Body of pancreas (tissue), 4 donors: ENCODE measurements around the gene TGFBRAP1. TPM values are rescaled to one million over a fixed set of nuclear protein-coding genes. Genes with fewer than 3 reads are reported as not detected.

Source experiments
- ATAC-seq: fragments of 150-250 bp; one replicate; pipeline ENCODE4 v1.9.1; 2016
- DNase-seq, 4 donors: peaks; one replicate each; pipeline ENCODE4 v3.0.0-alpha.2; 2019
- H3K27ac ChIP-seq, 4 donors: fragments of 200-600 bp; sonication (generic); 1 replicate in 3 of 4; 2 replicates in 1 of 4; pipeline versions ENCODE4 v1.5.1 to v1.6.1; 2016 to 2019; ENCODE audit warnings: mild to moderate bottlenecking in 1 of 4, mixed read lengths in 1 of 4, moderate library complexity in 1 of 4
- H3K27me3 ChIP-seq, 2 donors: fragments of 200-600 bp; sonication (generic); one replicate each; pipeline ENCODE4 v1.6.0; 2016; ENCODE audit warnings: mild to moderate bottlenecking in 1 of 2
- H3K36me3 ChIP-seq, 2 donors: fragments of 200-600 bp; sonication (generic); replicated peaks in 1 of 2; 2 replicates each; pipeline ENCODE4 v1.5.1; 2016; ENCODE audit warnings: low read depth in 2 of 2; ENCODE audit not compliant: insufficient read depth in 1 of 2
- H3K4me1 ChIP-seq: fragments of 200-600 bp; sonication (generic); one replicate; pipeline ENCODE4 v1.6.0; 2016
- H3K4me3 ChIP-seq, 2 donors: fragments of 200-600 bp; sonication (generic); 1 replicate in 1 of 2; 2 replicates in 1 of 2; pipeline ENCODE4 v1.5.1; 2016 to 2019
- H3K9me3 ChIP-seq, 3 donors: fragments of 200-600 bp; sonication (generic); 1 replicate in 2 of 3; 2 replicates in 1 of 3; pipeline ENCODE4 v1.5.1; 2016
- POLR2A ChIP-seq, 3 donors: fragments of 450-650 bp; IDR thresholded peaks; one replicate each; pipeline ENCODE4 v1.6.1; 2016; ENCODE audit warnings: antibody characterized with exemption in 3 of 3, mild to moderate bottlenecking in 2 of 3
- WGBS, 2 donors: methylation state at CpG; one replicate each; pipeline ENCODE4 v1.1.5; 2017; 5-methylcytosine and 5-hydroxymethylcytosine counted together
- intact Hi-C: fragments of 100-400 bp; cut with DNase I; formaldehyde crosslinking; loops from one replicate; pipeline ENCODE4 v1.15.1; 2023
- total RNA-seq, 2 donors: library from RNA; depleted of rRNA; stranded (reverse); fragments of >200 nt; gene quantifications; one replicate each; pipeline ENCODE4 v1.1.0, GENCODE V29; 2016
- TF ChIP-seq, protein P1 (sequence below), 7 experiments: fragments of 450-650 bp in 4 of 7; fragments of 200-600 bp in 3 of 7; sonication (generic) in 3 of 7; IDR thresholded peaks; one replicate each; pipeline ENCODE4 v1.5.1; 2016 to 2019; ENCODE audit warnings: antibody characterized with exemption in 7 of 7

Gene TGFBRAP1
- total RNA-seq, 2 donors from 2014 or later: 11.2 to 12.9 TPM

DNA sequence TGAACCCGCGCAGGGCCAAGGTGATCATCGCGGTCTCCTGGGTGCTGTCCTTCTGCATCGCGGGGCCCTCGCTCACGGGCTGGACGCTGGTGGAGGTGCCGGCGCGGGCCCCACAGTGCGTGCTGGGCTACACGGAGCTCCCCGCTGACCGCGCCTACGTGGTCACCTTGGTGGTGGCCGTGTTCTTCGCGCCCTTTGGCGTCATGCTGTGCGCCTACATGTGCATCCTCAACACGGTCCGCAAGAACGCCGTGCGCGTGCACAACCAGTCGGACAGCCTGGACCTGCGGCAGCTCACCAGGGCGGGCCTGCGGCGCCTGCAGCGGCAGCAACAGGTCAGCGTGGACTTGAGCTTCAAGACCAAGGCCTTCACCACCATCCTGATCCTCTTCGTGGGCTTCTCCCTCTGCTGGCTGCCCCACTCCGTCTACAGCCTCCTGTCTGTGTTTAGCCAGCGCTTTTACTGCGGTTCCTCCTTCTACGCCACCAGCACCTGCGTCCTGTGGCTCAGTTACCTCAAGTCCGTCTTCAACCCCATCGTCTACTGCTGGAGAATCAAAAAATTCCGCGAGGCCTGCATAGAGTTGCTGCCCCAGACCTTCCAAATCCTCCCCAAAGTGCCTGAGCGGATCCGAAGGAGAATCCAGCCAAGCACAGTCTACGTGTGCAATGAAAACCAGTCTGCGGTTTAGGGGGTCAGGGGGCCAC is 87.1 kb downstream of the TGFBRAP1 start:
- TF ChIP-seq, protein P1, sequence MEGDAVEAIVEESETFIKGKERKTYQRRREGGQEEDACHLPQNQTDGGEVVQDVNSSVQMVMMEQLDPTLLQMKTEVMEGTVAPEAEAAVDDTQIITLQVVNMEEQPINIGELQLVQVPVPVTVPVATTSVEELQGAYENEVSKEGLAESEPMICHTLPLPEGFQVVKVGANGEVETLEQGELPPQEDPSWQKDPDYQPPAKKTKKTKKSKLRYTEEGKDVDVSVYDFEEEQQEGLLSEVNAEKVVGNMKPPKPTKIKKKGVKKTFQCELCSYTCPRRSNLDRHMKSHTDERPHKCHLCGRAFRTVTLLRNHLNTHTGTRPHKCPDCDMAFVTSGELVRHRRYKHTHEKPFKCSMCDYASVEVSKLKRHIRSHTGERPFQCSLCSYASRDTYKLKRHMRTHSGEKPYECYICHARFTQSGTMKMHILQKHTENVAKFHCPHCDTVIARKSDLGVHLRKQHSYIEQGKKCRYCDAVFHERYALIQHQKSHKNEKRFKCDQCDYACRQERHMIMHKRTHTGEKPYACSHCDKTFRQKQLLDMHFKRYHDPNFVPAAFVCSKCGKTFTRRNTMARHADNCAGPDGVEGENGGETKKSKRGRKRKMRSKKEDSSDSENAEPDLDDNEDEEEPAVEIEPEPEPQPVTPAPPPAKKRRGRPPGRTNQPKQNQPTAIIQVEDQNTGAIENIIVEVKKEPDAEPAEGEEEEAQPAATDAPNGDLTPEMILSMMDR (IDR thresholded peaks at IDR 0.05): no peak
- no peak for TF ChIP-seq POLR2A (IDR thresholded peaks at IDR 0.05)
- Histone ChIP-seq H3K4me1 (no peaks in the 10 kb centered on the region), H3K36me3 (no peaks in the 10 kb centered on the region), H3K9me3 (no peaks in the 10 kb centered on the region), H3K4me3 (no peak overlapping the region), H3K27ac (no peak overlapping the region), H3K27me3 (no peaks in the 10 kb centered on the region)
- no peak for ATAC-seq
- intact Hi-C loops: loop anchor here (5.0 kb wide), 1 partner anchor 130 kb away; no protein-coding TSS in a partner anchor
- no peak for DNase-seq
- WGBS, 2 donors: 91 to 92% methylated on average over 30 to 50 of the region's 50 CpGs

DNA sequence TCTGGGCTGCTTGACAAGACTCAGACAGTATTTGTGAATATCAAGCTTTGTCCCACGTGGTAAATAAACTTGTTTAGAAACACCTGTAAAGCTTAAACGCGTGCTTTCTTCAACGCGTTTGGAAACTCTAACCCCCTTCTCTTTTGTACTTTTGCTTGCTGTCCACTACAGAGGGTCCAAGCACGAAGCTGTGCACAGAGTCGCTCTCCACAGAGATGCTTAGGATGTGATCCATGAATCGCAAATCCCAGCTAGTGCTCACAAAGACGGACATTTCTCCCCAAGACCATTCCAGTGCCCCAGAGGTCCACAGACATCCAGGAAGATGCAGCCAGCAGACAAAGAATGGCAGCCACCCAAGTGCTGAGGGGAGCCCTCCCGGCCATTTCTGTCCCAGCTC is 88.1 kb downstream of the TGFBRAP1 start, which contains the start of gene GPR45:
Gene GPR45, plus strand, starts transcription at position 301 of the 400 bp plus-strand sequence. CDS start 116 bp downstream, outside the sequence.
- no peak for DNase-seq
- intact Hi-C loops: loop anchor here (5.0 kb wide), 1 partner anchor 129 kb away; no protein-coding TSS in a partner anchor

DNA sequence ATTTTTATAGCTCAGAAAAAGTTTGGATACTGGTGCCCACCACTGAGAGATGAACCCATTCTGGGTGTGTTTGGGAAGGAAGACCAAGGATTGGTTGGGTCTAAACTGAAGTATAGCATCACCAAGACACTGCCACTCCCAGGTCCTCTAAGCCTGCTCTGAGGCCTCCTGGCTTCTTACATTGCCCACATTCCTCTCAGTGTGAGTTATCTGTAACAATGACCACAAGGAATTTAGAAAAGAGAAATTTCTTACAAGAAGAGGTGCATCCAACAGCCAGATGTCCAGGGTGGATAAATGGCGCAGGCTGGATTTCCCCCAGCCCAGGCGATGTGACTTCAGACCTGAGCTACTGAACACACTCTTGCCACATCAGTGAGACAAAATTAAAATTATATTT is 89.6 kb downstream of the TGFBRAP1 start:
- DNase-seq: no peak
- Histone ChIP-seq H3K9me3 (no peaks in the 10 kb centered on the region), H3K4me1 (no peaks in the 10 kb centered on the region), H3K4me3 (no peak overlapping the region), H3K36me3 (no peaks in the 10 kb centered on the region), H3K27ac (no peak overlapping the region), H3K27me3 (no peaks in the 10 kb centered on the region)
- TF ChIP-seq, protein P1 (IDR thresholded peaks at IDR 0.05): no peak
- TF ChIP-seq POLR2A (IDR thresholded peaks at IDR 0.05): no peak
- no peak for ATAC-seq
- intact Hi-C loops: loop anchor here (5.0 kb wide), 1 partner anchor 128 kb away; no protein-coding TSS in a partner anchor
- 83 to 93% methylated on average over 2 of the region's 2 CpGs for WGBS, 2 donors

More for the DNA sequence above, 88.1 kb downstream of the TGFBRAP1 start, which contains the start of gene GPR45:
- no peaks in the 10 kb centered on the region for H3K27me3 ChIP-seq
- ATAC-seq: no peak
- WGBS, 2 donors: 76 to 77% methylated on average over 9 to 10 of the region's 10 CpGs
- no peak within 1 kb of the TSS for H3K27ac ChIP-seq
- no peaks in the 10 kb centered on the region for H3K9me3 ChIP-seq
- no peaks in the 10 kb centered on the region for H3K4me1 ChIP-seq
- H3K36me3 ChIP-seq: no peaks in the 10 kb centered on the region
- TF ChIP-seq, protein P1 (IDR thresholded peaks at IDR 0.05): no peak
- no peak for TF ChIP-seq POLR2A (IDR thresholded peaks at IDR 0.05)
- H3K4me3 ChIP-seq: no peak within 1 kb of the TSS

DNA sequence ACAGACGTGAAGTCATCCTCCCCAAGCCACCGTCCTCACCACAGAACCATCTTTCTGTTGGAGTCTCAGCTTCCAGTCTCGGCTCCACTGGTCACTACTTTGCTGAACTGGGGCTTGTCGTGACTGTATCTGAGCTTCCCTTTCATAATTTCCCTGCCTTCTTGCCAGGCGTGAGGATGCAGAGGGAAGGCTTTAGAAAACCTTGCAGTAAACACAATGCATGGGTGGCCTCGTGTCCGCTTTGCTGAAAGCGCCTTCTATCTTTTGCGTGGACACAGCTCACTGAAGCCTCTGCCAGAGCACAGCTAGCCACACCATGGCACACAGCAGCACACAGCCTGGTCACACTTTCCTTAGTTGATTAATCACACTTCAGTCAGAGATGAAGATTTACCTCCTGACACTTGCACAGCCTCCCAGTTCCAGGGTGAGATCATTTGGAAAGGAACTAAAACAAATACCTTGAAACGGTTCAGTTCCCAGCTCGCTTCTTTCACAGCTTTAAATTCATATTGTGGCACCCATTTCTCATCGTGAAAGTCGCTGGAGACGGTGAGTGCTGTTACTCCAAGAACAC is 90.8 kb downstream of the TGFBRAP1 start:
- Histone ChIP-seq H3K9me3 (no peaks in the 10 kb centered on the region), H3K36me3 (no peaks in the 10 kb centered on the region), H3K4me1 (no peaks in the 10 kb centered on the region), H3K27ac (no peak overlapping the region), H3K27me3 (no peaks in the 10 kb centered on the region), H3K4me3 (no peak overlapping the region)
- no peak for TF ChIP-seq POLR2A (IDR thresholded peaks at IDR 0.05)
- TF ChIP-seq, protein P1 (IDR thresholded peaks at IDR 0.05): no peak
- no peak for ATAC-seq
- DNase-seq: no peak
- 61 to 69% methylated on average over 14 of the region's 14 CpGs for WGBS, 2 donors
- intact Hi-C loops: no loop called here
